HG03064 (cell line): ENCODE results near the gene NAP1L1.

Experiments
- ATAC-seq: cut with Tn5 transposase; IDR thresholded peaks from one replicate; pipeline ENCODE4 v1.9.1; 2021; ENCODE audit warnings: low read depth; ENCODE audit not compliant: unreplicated experiment

The NAP1L1 gene

DNA sequence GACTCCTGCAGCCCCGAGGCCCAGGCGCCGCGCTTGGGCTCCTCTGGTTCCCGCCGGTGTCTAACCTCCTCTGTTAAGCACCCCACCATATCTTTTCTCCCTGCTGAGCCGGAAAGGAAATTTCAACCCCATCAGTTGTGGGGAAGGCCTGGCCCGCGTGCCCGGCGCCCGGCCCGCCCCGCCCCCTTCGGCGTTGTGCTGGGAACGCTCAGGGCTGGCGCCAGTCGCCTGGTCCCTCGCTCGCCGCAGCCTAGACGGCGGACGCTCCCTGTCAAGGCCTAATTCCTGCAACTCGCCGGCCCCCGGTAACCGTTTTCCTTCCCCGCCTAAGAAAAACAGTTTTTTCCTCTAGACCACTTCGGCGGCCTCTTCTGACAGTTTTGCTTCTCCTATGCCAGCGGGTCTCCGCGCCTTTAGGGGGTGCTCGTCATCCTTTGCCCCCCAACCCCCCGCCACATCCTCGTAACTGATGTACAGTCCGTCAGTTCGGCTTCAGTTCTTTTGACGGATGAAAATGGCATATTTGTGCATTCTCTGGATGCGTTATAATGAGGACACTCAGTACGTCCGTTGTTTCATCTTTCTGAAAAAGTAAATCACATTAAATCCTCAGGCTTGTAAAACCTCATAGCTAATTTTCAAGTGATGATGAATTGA is 506 bp upstream of the NAP1L1 start:
- ATAC-seq: peak; percentile 55

DNA sequence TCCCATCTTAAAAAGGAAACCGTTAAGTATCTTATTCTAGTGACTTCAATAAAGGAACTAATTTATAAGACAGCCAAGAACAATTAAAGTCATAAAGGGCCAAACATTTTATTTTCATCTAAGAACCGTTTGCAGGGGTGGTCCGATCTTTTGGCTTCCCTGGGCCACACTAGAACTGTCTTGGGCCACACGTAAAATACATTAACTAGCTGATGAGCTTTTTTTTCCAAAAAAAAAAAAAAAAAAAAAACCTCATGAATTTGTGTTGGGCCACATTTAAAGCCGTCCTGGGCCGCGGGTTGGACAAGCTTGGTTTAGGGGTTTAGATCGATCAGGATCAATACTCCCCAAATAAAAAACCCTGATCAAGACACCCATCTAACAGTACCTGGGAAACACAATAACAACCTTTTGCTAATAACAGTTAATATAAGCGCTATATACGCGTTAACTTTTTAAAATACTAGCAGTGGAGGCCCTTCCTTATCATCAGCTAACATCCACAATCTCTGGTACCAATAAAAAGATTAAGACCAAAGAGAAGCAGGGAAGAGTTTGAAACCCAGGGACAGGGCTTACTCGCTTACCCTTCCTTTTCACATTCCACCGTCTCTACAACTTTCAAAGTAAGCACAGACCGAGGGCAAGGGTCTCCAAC is 1.1 kb downstream of the NAP1L1 start:
- no peak for ATAC-seq

DNA sequence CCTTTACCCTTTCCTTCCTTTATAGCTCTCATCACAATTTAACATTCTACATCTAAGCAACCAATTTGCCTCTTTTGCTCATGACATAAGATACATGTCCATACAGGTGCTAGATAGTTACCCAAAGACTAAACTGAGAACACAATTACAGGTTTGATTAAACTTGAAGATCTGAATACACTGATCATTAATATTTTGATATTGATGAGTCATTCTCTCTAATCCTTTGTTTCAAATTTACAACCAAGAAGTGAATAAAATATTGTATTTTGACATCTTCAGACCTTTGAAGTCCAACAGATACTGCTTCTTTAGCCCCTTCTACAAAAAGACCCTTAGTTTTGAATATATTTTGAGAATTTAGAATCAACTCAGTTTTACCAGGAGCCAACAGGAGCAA is 2.6 kb downstream of the NAP1L1 start:
- ATAC-seq: no peak

DNA sequence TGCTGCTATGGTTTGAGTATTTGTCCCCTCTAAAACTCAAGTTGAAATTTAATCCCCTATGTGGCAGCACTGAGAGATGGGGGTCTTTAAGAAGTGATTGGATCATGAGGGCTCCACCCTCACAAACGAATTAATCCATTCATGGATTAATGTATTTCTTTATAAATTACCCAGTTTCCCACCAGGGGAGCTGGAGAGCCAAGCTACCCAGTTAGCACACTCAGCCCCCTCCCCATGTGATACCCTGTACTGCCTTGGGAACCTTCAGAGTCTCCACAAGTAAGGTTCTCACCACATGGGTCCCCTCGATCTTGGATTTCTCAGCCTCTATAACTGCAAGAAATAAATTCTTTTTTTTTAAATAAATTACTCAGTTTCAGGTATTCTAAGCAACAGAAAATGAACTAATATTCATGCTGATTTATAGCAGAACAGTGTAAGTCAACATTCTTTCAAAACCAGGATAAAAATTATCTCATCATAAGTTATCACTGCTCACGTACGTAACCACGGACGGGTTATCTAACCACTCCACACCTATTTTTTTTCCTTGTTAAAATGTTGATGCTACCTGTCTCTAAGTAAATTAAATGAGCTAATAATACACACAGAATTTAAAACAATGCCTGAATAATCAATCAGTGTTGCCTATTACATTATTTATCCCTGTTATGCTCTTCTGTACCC is 3.6 kb downstream of the NAP1L1 start:
- ATAC-seq: no peak

DNA sequence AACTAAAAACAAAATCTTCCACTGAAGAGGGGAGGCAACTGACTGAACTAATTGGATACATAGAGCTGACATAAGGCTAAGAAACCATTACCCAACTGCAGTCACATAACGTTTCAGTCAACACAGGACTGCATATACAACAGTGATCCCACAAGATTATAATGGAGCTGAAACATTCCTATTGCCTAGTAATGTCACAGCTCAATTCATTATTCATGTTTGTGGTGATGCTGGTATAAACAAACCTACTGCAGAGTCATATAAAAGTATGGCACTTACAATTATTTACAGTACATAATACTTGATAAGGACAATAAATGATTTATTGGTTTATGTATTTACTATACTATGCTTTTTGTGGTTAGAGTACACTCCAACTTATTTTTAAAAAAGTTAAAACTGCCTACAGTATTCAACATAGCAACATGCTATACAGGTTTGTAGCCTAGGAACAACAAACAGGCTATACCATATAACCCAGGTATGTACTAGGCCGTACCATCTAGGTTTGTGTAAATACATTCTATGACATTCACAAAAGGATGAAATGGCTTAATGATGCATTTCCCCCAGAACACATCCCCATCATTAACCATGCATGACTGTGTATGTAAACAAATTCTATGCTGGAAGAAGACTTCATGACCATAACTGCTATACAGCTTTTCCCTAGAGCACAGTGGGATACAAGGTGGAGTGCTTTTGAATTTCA is 4.3 kb downstream of the NAP1L1 start:
- no peak for ATAC-seq

DNA sequence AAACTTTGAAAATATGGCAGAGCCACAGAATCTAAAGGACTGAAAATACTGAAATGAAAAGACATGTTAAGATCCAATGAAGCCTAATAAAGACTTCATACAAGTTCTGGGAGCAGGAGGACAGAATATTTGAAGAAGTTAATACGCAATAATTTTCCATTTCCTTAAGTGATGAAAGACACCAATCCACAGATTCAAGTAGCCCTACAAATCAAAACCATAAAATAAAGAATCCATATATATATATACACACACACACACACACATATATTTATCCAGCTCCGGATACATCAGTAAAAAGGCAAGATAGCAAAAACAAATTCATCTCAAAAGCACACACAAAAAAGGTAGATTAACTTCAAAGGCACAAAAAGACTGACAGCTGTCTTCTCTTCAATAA is 5.7 kb downstream of the NAP1L1 start:
- ATAC-seq: no peak

DNA sequence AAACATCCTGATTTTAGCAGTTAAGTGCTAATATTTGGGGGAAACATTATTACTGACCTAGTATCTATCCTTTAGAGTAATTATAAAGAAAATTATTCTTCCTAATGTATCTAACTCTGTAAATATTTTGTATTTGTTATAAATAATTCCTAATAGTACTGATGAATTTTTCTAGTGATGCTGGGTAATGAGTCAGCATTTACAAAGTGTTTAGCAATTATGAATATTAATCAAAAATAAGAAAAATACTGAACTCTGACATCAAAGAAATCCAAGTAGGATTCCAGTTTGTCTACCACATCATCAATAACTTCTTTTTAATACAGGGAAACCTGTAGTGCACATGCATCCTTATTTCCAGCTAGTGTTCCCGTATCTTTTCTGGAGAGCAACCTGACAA is 9.0 kb downstream of the NAP1L1 start:
- ATAC-seq: no peak

DNA sequence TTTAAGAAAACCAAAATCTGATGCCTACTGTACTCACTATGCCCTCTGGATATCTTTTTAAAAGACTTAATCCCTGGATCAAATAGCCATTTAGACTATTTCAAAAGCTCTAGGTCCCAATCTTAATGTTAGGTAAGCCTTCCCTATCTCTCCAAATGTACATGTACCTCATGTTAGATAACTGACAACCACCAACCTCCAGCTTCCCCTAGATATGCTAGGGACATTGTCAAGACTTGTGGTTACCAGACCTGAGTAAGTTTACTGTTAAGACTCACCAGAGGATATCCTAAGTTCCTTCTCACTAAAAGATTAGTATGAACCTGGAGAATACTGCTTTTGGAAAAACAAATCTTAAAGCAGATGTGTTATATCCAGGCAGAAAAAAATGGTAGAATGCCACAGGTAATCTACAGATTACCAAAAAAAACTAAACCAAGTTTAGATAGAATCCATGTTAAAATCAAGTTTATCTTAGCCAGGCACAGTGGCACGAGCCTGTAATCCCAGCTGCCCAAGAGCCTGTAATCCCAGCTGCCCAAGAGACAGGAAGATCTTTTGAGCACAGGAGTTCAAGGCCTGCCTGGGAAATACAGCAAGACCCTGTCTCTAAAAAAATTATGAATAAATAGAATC is 9.7 kb downstream of the NAP1L1 start:
- no peak for ATAC-seq

DNA sequence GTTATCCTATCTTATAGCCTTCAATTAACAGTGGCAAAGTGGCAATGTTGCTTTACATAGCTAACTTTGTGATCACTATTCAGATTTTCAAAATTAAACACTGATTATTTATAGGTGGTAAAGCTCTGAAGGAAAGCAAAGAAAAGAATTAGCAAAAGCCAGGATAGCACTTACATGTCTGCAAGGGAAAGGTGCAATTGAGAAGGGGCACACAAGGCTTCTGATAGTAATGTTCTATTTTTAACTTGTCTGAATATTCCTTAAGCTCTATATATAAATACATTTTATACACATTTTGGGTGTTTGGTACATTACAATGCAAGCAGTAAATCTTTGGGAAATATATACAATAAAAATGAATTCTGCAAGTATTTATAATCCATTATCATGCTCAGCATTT is 10.9 kb downstream of the NAP1L1 start:
- no peak for ATAC-seq

DNA sequence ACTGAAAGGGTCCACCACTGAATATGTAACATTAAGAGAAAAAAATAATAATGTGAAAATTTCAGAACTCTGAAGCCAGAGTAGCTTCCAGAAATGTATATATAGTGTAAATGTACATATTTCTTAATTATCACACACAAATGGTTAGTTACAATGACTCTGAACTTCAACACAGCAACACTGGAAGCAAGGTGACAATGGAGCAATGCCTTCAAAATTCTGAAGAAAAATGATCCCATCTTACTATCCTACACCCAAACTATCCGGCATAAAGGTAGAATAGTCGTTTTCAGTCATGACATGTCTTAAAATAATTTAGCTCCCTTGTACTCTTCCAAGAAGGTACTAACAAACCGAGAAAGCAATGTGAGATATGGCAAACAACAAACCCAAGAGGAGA is 11.9 kb downstream of the NAP1L1 start:
- no peak for ATAC-seq

DNA sequence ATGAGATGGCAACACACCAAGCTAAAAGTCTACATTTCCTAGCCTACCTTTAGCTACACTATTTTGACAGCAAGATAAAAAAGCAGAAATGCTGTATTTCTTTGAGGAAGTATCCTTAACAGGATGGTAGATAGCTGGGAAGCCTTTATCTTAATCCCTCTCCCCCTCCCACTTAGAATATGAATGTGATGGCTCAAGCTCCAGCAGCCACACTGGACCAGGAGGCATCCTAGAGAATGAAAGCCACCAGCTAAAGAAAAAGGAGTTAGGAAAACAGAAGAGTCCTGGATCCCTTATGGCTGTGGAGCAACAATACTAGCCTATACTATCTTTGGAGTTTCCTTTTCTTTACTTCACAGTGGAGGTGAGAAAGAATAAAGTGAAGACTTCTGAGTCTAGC is 15.1 kb downstream of the NAP1L1 start:
- no peak for ATAC-seq

DNA sequence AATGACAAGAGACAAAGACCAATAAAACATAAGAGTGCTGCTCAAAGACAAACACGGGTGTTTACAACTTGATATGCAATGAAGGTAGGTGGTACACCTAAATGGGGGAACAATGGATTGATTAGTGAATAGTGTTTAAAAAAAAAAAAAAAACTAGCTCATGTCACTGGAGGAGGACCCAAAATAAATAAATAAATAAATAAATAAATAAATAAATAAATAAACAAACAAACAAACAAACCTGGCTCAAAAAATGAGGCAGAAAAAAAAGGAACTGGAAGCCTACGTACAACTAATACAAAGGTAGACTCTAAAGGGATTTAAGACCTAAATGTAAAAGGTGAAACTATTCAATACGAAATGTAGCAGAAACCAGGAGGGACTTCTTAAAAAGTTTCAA is 18.6 kb downstream of the NAP1L1 start:
- no peak for ATAC-seq

DNA sequence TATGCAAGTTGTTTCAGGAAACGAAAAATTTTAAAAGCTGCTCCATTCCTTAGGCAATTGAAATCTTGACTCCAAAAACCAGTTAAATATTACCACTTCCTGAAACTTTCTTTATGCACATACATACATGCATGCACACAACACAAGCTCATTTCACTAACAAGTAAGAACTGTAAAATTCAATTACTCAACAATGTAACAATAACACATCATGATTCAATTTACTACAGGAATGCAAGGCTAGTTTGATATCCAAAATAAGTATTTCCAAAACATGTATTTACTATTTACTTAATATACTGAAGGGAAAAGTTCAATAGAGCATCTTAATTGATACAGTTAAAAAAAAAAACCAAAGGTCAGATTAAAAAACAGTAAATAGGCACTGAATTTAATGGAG is 19.6 kb downstream of the NAP1L1 start:
- no peak for ATAC-seq

DNA sequence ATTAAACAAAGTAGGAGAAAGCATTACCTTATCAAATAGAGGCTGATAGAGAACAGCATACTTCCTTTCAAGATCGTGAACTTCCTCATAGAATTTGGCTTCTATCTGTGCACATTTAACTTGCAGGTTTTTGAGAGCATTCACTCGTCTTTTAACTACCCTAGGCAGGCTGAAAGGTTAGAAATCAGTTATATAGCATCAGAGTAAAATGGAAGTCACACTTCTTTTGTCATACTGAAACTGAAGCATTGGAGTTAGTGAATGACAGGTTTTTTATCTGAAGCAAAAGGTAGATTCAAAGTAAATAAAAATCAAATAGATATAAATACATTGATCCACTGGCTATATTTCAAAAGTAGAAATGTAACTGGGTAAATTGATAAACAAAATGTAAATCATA is 24.4 kb downstream of the NAP1L1 start:
- no peak for ATAC-seq

DNA sequence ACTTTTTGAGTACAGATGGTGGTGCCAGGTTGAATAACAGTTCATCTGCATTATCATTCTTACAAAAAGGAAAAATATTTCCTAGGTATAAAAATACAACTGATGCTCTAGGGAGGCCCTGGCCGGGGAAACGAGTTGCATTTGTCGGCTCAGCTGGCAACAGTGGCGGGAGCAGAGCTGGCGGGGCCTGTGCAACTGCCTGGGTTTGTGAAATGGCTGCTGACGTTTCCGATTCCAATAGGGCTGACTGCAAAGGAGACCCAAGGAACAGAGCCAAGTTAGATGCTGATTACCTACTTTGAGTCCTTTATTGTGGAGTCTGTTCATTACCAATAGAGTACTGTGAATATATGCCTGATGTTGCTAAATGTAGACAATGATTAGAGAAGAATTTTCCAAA is 27.2 kb downstream of the NAP1L1 start:
- no peak for ATAC-seq

DNA sequence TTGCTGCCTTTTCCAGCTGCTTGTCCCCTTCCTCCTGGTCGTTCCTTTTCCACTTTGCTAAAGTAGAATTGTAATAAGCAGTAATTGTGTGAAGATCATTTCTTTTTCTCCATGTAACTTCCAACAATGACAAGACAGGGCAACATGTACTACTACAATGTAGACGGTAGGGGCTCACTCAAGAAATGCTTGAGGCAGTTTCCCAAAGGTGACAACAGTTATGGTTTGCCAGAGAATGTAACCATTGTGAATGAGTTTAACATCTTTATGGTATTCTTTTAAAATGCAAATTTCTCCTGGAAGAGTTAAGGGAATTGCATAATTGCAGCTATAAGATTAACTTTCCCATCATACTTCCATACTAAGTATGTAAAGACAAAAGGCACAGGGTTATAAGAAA is 29.1 kb downstream of the NAP1L1 start:
- ATAC-seq: no peak

DNA sequence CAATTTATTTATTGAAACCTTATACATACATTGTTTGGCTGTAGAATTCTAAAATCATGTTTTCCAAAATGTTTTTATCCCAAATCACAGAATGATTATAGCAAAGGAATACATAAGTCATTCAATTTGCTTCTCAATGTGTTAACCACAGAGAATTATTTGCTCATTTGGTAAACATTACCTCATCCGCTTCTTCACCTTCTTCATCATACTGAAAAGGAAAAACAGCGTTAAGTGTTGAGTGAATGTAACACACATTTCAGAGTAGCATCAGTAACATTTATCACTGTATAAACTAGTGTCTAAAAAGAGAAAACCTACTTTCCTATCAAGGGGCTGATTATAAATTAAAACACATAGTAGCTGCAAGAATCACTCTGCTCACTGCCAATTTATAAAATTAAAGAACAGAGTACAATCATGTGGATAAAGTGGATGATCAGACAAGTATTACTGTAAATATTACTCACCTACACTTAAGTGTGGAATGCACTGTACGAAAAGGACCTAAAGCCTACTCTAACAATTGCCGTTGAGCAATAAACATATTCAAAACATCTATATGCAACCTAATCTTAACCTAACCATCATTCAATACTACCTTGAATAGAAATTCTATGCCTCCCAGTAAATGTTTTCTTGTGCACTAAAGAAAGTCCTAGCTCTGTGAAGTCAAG is 34.8 kb downstream of the NAP1L1 start:
- ATAC-seq: no peak

DNA sequence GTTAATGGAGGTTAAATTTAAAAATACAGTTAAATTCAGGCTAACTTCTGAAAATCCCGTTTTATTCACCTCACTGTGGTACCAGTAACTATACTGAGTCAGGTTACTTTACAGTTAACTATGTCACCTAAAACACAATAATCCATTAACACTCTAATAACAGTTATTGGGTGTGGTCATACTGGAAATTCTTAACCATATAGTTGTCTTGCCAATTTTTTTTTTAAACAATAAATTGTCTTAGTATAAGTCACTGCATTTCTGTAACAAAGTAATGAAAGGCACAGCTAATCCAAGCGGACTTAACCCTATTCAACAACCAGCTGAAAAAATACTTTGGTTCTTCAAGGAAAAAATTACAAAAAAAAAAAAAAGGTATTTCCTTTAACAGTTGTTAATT is 36.7 kb downstream of the NAP1L1 start:
- ATAC-seq: no peak

DNA sequence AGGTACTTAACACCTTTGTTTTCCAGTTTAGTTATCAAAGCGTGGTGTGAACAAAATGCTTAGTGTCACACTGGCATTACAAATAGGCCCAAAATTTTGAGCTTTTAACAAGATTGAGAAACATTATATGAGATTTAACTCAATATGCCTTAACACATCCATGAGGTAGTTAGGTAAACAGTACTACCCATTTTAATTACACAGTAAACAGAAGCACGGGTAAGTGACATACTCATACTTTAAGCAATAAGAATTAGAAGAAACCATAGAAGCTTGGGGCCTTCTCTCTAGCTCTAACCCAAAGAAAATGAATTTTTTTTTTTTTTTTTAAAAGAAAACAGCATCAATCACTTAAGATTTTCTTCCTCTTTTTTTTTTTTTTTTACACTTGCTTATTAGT is 37.4 kb downstream of the NAP1L1 start:
- no peak for ATAC-seq

DNA sequence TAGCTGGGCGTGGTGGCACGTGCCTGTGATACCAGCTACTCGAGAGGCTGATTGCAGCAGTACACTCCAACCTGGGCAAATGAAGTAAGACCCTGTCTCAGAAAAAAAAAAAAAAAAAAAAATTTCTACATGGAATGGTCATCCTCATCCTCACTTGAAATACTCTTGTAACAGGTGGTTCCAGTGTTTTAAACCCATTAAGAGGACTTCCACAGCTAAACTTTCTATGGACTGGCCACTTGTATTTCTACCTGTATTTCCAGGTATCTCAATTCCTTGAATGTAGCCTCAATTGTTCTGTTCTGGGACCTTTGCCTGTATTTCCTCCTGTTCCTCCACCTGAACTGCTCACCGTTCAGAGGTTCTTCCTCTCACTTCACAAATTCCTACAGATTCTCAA is 41.1 kb downstream of the NAP1L1 start:
- no peak for ATAC-seq
